Measurements from ENCODE around the gene KRT17.

DNA sequence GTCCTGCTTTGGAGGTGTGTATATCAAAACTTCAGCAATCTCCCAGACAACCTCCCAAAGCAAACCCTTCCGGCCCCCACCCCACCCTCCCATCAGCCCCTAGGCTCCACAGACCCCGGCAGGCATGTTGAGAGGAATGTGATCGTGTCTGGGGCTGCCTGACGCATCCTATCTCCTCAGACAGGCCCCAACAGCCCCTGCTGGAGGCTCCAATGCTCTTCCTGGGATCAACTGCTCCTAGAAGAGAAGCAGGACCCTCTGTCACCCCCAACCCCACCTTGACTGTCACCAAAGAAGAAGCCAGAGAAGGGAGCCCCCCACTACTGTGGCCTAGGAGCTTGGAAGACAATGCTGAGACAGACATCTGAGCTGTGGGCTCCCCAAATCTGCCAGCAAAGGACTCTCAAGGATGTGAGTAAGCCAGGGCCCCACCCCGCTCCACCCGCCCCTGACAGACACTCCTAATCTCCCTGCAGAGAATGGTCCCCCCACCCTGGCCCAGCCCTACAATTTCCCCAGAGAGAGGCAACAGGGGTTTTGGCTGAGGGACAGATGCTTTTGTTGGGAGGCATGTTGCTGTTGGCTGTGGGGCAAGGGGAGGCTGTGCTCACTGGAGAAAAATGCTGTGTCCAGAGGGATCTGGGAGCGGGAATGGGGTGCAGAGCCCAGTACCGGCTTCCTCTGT lies 36.1 kb downstream of the KRT17 start:
- TF ChIP-seq CTCF (conservative IDR thresholded peaks at IDR 0.05) (no peak), EZH2 (IDR thresholded peaks at IDR 0.05; ENCODE audit: low read depth) (no peak)

Data from PC-9 (cell line).